ENCODE measurements around the gene CDCA5.

Gene CDCA5

GRCh38 chr11:65083834-65084597 is at the start of gene CDCA5, which contains the start of gene ZFPL1:
CDCA5 (minus strand) TSS chr11:65084040; CDS start chr11:65083978, 62 bp downstream.
ZFPL1 (plus strand) TSS chr11:65084222; CDS start chr11:65084699, 477 bp downstream.
- peak; percentile 91 for DNase-seq

GRCh38 chr11:65132988-65133700 is 49.3 kb upstream of the CDCA5 start:
- no peak for DNase-seq

- DNase-seq = no peak
Observed at GRCh38 chr11:65132238-65132987, 48.6 kb upstream of the CDCA5 start.

GRCh38 chr11:65131895-65132237 is 48.0 kb upstream of the CDCA5 start:
- DNase-seq = no peak

- DNase-seq = no peak
Observed at GRCh38 chr11:65131417-65131776, 47.6 kb upstream of the CDCA5 start.

- DNase-seq = no peak
Observed at GRCh38 chr11:65130631-65131416, 47.0 kb upstream of the CDCA5 start.

GRCh38 chr11:65129649-65130441 is 46.0 kb upstream of the CDCA5 start:
- DNase-seq = no peak

GRCh38 chr11:65128182-65129145 is 44.6 kb upstream of the CDCA5 start:
- DNase-seq = no peak

- DNase-seq = no peak
Observed at GRCh38 chr11:65127473-65128181, 43.8 kb upstream of the CDCA5 start.

GRCh38 chr11:65126624-65127274 is 42.9 kb upstream of the CDCA5 start:
- no peak for DNase-seq

GRCh38 chr11:65125197-65126056 is 41.6 kb upstream of the CDCA5 start:
- DNase-seq = no peak

- DNase-seq = no peak
Observed at GRCh38 chr11:65124480-65125196, 40.8 kb upstream of the CDCA5 start.

GRCh38 chr11:65121865-65122696 is 38.2 kb upstream of the CDCA5 start, which contains the start of the genes FAU and MRPL49:
FAU (minus strand) TSS chr11:65122134; CDS start chr11:65121813, 321 bp downstream.
MRPL49 (plus strand) TSS chr11:65122321; CDS start chr11:65122347, 26 bp downstream.
- peak; percentile 99 for DNase-seq

- no peak for DNase-seq
Observed at GRCh38 chr11:65121447-65121864, 37.6 kb upstream of the CDCA5 start.

- no peak for DNase-seq
Observed at GRCh38 chr11:65120831-65121230, 37.0 kb upstream of the CDCA5 start.

- DNase-seq = no peak
Observed at GRCh38 chr11:65119670-65119995, 35.8 kb upstream of the CDCA5 start.

Measured in NK-92 treated with Interleukin-12 subunit alpha and Interleukin-12 subunit beta, amount 100 ng/mL, for 24 hours (cell line).